ENCODE measurements around the gene ALOX5AP.

The ALOX5AP gene

GRCh38 chr13:30735025-30735871 is at the start of gene ALOX5AP:
ALOX5AP (plus strand) TSS chr13:30735543; CDS start chr13:30735606, 63 bp downstream.
- Mint-ChIP-seq H3K27me3 (ENCODE audit: low read depth) (no peaks in the 10 kb centered on the region), H3K36me3 (ENCODE audit: low read depth) (peaks cover 12% of the 10 kb centered on the region), H3K4me1 (ENCODE audit: low read depth) (peaks cover 55% of the 10 kb centered on the region), H3K4me3 (peak within 1 kb of the TSS; percentile 96), H3K9me3 (no peaks in the 10 kb centered on the region), H3K27ac (peak within 1 kb of the TSS; percentile 97)
- no peak for DNase-seq (ENCODE audit: low spot score)

- DNase-seq (ENCODE audit: low spot score) = no peak
- Mint-ChIP-seq H3K27me3 (ENCODE audit: low read depth) (peaks cover 18% of the 10 kb centered on the region), H3K4me3 (no peak overlapping the region), H3K9me3 (peaks cover 4% of the 10 kb centered on the region), H3K4me1 (ENCODE audit: low read depth) (peaks cover 20% of the 10 kb centered on the region), H3K27ac (no peak overlapping the region), H3K36me3 (ENCODE audit: low read depth) (peaks cover 3% of the 10 kb centered on the region)
Measured at GRCh38 chr13:30685987-30686386, 49.4 kb upstream of the ALOX5AP start.

- no peak overlapping the region for H3K4me3 Mint-ChIP-seq
- DNase-seq (ENCODE audit: low spot score) = no peak
- H3K4me1 Mint-ChIP-seq (ENCODE audit: low read depth) = peaks cover 12% of the 10 kb centered on the region
- H3K27me3 Mint-ChIP-seq (ENCODE audit: low read depth) = peaks cover 18% of the 10 kb centered on the region
- peaks cover 4% of the 10 kb centered on the region for H3K9me3 Mint-ChIP-seq
- no peak overlapping the region for H3K27ac Mint-ChIP-seq
- peaks cover 3% of the 10 kb centered on the region for H3K36me3 Mint-ChIP-seq (ENCODE audit: low read depth)
Measured at GRCh38 chr13:30687601-30688000, 47.7 kb upstream of the ALOX5AP start.

GRCh38 chr13:30689752-30690151 is 45.6 kb upstream of the ALOX5AP start:
- DNase-seq (ENCODE audit: low spot score) = no peak
- Mint-ChIP-seq H3K36me3 (ENCODE audit: low read depth) (peaks cover 3% of the 10 kb centered on the region), H3K9me3 (peaks cover 4% of the 10 kb centered on the region), H3K27me3 (ENCODE audit: low read depth) (peaks cover 31% of the 10 kb centered on the region), H3K4me3 (no peak overlapping the region), H3K4me1 (ENCODE audit: low read depth) (peaks cover 12% of the 10 kb centered on the region), H3K27ac (no peak overlapping the region)

GRCh38 chr13:30690282-30691188 is 44.8 kb upstream of the ALOX5AP start:
- H3K36me3 Mint-ChIP-seq (ENCODE audit: low read depth) = peaks cover 3% of the 10 kb centered on the region
- H3K27ac Mint-ChIP-seq = peak overlapping the region; percentile 72
- H3K4me1 Mint-ChIP-seq (ENCODE audit: low read depth) = peaks cover 15% of the 10 kb centered on the region
- DNase-seq (ENCODE audit: low spot score) = no peak
- H3K9me3 Mint-ChIP-seq = peaks cover 4% of the 10 kb centered on the region
- H3K27me3 Mint-ChIP-seq (ENCODE audit: low read depth) = peaks cover 33% of the 10 kb centered on the region
- H3K4me3 Mint-ChIP-seq = peak overlapping the region; percentile 78

- peaks cover 28% of the 10 kb centered on the region for H3K27me3 Mint-ChIP-seq (ENCODE audit: low read depth)
- H3K4me1 Mint-ChIP-seq (ENCODE audit: low read depth) = peaks cover 27% of the 10 kb centered on the region
- peaks cover 3% of the 10 kb centered on the region for H3K36me3 Mint-ChIP-seq (ENCODE audit: low read depth)
- peaks cover 4% of the 10 kb centered on the region for H3K9me3 Mint-ChIP-seq
- H3K27ac Mint-ChIP-seq = no peak overlapping the region
- H3K4me3 Mint-ChIP-seq = no peak overlapping the region
- DNase-seq (ENCODE audit: low spot score) = no peak
Measured at GRCh38 chr13:30692113-30692512, 43.2 kb upstream of the ALOX5AP start.

GRCh38 chr13:30696278-30697176 is 38.8 kb upstream of the ALOX5AP start:
- Mint-ChIP-seq H3K4me3 (peak overlapping the region; percentile 19), H3K27ac (peak overlapping the region; percentile 5), H3K36me3 (ENCODE audit: low read depth) (no peaks in the 10 kb centered on the region), H3K9me3 (no peaks in the 10 kb centered on the region), H3K4me1 (ENCODE audit: low read depth) (peaks cover 33% of the 10 kb centered on the region), H3K27me3 (ENCODE audit: low read depth) (peaks cover 41% of the 10 kb centered on the region)
- peak; percentile 31 for DNase-seq (ENCODE audit: low spot score)

GRCh38 chr13:30697177-30697953 is 38.0 kb upstream of the ALOX5AP start:
- Mint-ChIP-seq H3K4me1 (ENCODE audit: low read depth) (peaks cover 37% of the 10 kb centered on the region), H3K36me3 (ENCODE audit: low read depth) (no peaks in the 10 kb centered on the region), H3K4me3 (no peak overlapping the region), H3K27ac (no peak overlapping the region), H3K9me3 (no peaks in the 10 kb centered on the region), H3K27me3 (ENCODE audit: low read depth) (peaks cover 45% of the 10 kb centered on the region)
- no peak for DNase-seq (ENCODE audit: low spot score)

- no peaks in the 10 kb centered on the region for H3K9me3 Mint-ChIP-seq
- H3K4me3 Mint-ChIP-seq = no peak overlapping the region
- H3K27me3 Mint-ChIP-seq (ENCODE audit: low read depth) = peaks cover 42% of the 10 kb centered on the region
- no peak for DNase-seq (ENCODE audit: low spot score)
- no peak overlapping the region for H3K27ac Mint-ChIP-seq
- no peaks in the 10 kb centered on the region for H3K36me3 Mint-ChIP-seq (ENCODE audit: low read depth)
- H3K4me1 Mint-ChIP-seq (ENCODE audit: low read depth) = peaks cover 40% of the 10 kb centered on the region
Measured at GRCh38 chr13:30697996-30698401, 37.3 kb upstream of the ALOX5AP start.

- H3K27ac Mint-ChIP-seq = no peak overlapping the region
- H3K9me3 Mint-ChIP-seq = no peaks in the 10 kb centered on the region
- peaks cover 40% of the 10 kb centered on the region for H3K4me1 Mint-ChIP-seq (ENCODE audit: low read depth)
- H3K4me3 Mint-ChIP-seq = no peak overlapping the region
- no peaks in the 10 kb centered on the region for H3K36me3 Mint-ChIP-seq (ENCODE audit: low read depth)
- DNase-seq (ENCODE audit: low spot score) = no peak
- H3K27me3 Mint-ChIP-seq (ENCODE audit: low read depth) = peaks cover 39% of the 10 kb centered on the region
Measured at GRCh38 chr13:30698488-30699005, 36.8 kb upstream of the ALOX5AP start.

- Mint-ChIP-seq H3K9me3 (no peaks in the 10 kb centered on the region), H3K27me3 (ENCODE audit: low read depth) (peaks cover 40% of the 10 kb centered on the region), H3K27ac (no peak overlapping the region), H3K4me3 (no peak overlapping the region), H3K36me3 (ENCODE audit: low read depth) (no peaks in the 10 kb centered on the region), H3K4me1 (ENCODE audit: low read depth) (peaks cover 39% of the 10 kb centered on the region)
- DNase-seq (ENCODE audit: low spot score) = no peak
Measured at GRCh38 chr13:30700364-30700763, 35.0 kb upstream of the ALOX5AP start.

- Mint-ChIP-seq H3K9me3 (no peaks in the 10 kb centered on the region), H3K36me3 (ENCODE audit: low read depth) (no peaks in the 10 kb centered on the region), H3K4me1 (ENCODE audit: low read depth) (peaks cover 22% of the 10 kb centered on the region), H3K27me3 (ENCODE audit: low read depth) (peaks cover 40% of the 10 kb centered on the region), H3K4me3 (no peak overlapping the region), H3K27ac (no peak overlapping the region)
- no peak for DNase-seq (ENCODE audit: low spot score)
Measured at GRCh38 chr13:30702006-30702405, 33.3 kb upstream of the ALOX5AP start.
